Fibroblast of skin of right quadriceps (primary cell): ENCODE measurements around the gene WRAP73.
"Not testable (repeated sequence)": the region's sequence is repeated elsewhere in the genome, so short reads cannot be mapped to it uniquely, and the experiment has no call there.

ENCODE experiments used
- DNase-seq: peaks from one replicate; pipeline ENCODE4 v3.0.0-alpha.2; 2013

The WRAP73 gene

DNA sequence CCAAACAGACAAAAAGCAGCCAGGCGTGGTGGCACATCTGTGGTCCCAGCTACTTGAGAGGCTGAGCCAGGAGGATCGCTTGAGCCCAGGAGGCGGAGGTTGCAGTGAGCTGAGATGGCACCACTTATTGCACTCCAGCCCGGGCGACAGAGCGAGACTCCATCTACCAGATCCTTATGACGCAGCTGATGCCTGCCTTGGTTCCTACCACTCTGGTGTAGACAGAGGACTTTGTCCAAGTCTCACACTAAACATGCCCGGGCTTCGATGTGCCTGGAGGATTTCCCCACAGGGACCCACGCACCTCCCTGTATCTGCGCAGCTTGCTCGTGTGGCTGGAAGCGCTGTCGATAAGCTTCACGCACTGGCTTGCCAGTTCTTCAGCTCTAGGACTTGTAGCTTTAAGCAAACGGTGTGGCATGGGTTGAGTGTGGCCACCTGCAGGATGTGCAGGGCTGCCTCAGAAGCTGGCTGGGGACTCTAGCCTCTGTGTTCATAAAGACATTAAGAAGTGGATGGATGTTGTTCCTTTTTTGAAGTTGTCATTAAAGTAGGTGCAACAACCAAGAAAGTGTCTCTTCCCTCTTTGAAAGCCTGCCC, 20.2 kb downstream of the WRAP73 start:
- no peak for DNase-seq

DNA sequence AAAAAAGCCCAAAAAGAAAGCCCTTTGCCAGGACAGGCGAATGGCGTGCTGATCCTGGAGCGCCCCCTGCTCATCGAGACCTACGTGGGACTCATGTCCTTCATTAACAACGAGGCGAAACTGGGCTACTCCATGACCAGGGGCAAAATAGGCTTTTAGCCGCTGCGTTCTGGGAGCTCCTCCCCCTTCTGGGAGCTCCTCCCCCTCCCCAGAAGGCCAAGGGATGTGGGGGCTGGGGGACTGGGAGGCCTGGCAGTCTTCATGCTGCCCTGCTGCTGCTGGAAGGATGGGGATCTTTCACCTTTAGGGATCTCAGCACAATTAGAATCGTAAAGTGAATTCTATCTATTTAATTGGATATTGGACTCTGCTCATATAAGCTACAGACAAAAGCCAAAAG, 21.5 kb downstream of the WRAP73 start:
- DNase-seq: no peak

- no peak for DNase-seq
Measured at GRCh38 chr1:3627515-3628253, 22.2 kb downstream of the WRAP73 start.

DNA sequence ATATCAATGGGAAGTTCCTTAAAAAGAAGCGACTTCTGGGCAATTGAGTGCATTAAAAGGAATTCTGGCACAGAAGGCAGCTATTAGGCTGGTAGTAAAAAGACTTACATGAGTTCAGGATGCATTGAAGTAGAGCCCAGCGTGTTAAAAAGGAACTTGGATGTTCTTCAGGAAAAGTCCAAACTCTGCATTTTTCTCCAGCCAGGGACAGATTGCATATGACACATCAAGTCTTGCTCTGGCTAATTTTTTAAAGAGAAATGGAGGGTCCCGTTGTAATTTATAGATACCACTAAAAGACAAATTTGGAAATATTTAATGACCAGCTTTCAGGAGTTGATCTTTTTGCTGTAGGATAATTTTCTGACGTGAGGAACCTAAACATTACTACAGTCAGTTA, 23.9 kb downstream of the WRAP73 start:
- no peak for DNase-seq

DNA sequence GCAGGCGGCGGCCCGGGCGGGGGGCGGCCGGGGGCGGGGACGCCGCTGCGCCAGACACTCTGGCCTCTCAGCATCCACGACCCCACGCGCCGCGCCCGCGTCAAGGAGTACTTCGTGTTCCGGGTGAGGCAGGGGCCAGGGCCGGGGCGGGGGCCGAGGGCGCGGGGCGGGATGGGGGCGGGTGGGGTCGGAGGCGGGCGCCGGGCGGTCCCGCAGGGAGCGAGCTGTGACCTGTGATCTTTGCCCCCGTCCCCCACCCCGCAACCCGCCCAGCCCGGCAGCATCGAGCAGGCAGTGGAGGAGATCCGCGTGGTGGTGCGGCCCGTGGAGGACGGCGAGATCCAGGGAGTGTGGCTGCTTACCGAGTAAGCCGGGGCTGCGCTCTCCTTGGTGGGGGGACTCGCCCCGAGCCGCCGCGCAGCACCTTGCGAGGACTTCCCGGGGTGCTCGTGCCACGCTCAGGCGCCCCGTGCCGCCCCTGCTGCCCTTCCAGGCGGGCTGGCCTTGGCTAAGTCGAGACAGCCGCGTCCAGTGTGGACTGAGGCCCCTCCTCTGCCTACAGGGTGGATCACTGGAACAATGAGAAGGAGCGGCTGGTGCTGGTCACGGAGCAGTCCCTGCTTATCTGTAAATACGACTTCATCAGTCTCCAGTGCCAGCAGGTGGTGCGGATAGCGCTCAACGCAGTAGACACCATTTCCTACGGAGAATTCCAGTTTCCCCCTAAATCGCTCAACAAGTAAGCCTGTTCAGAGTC, 24.6 kb downstream of the WRAP73 start:
- DNase-seq: no peak

DNA sequence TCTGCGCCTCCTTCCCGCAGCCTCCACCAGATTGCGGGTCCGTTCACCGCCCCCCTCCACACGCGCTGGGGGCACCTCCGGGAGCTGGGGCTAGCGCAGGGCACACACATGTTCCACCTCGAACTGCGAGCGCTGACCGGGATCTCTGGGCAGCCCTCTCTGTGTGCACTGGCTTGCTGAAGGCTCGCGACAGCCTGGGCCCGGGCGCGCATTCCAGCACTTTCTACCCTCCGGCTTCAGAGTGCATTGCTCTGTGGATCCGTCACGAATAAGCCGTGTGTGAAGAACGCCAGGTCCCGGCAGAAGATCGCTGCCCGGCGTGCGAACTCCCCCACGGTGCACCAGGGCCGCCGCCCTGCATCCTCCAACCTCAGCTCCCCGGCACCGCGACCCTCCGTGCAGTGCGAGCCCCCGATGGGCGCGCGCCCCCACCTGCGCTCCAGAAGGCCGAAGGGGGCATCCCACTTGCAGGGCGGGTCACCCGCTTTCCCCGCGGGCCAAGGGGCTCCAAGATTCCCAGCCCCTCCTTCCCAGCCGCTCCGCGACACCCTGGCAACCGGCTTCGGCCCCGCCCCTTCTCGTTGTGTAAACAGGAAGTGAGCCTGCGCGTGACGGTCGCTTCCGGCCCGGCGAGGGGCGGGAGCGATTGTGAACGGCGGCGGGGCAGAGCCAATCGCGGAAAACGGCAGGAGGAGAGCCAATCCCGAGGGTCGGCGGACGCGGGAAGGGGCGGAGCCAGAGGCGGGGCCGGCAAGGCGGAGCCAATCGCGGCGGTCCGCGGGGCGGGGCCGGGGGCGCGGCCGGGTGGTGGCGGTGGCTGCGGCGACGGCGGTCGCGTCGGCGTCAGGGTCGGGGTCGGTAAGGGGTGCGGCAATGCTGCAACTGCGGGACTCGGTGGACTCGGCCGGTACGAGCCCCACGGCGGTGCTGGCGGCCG, 25.4 kb downstream of the WRAP73 start, which contains the start of gene TPRG1L:
Gene TPRG1L, plus strand, starts transcription at position 816 of the 937 bp plus-strand sequence. Its CDS starts 58 bp downstream, at position 874.
- DNase-seq: peak; percentile 94

GRCh38 chr1:3623441-3624199, 26.3 kb downstream of the WRAP73 start:
- DNase-seq: no peak

GRCh38 chr1:3622102-3622501, 27.8 kb downstream of the WRAP73 start:
- not testable (repeated sequence) for DNase-seq

GRCh38 chr1:3621151-3621671, 28.7 kb downstream of the WRAP73 start:
- DNase-seq: peak; percentile 33

- DNase-seq: no peak
Measured at GRCh38 chr1:3620708-3621107, 29.2 kb downstream of the WRAP73 start.

DNA sequence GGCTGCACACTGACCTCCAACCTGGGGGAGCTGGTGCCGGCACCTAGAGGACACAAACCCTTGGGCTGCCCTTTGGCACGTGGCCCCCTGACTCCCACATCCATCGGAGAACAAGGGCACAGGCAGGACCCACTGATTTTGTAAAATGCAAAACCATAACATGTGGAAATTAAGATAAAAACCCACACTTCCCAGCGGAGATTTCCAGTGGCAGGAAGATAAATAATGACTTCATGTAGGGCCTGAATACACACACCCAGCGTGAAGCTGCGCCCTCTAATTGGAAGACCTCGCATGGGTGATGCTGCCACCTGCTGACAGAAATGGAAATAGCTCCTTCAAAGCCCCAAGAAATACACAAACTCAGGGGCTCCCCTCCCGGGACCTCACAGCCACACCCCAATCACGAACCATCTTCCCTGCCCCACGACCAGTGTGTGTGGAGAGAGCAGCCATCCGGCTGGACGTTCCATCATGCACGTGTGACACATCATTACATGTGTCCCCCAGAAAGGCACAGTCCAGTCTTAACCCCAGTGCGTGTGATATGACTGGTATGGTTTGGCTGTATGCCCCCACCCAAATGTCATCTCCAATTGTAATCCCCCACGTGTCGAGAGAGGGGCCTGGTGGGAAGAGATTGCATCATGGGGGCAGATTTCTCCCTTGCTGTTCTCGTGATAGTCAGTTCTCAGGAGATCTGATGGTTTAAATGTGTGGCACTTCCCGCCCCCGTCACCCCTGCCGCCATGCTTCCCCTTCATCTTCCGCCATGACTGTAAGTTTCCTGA, 30.8 kb downstream of the WRAP73 start:
- peak; percentile 71 for DNase-seq

GRCh38 chr1:3618531-3618880, 31.4 kb downstream of the WRAP73 start:
- no peak for DNase-seq

GRCh38 chr1:3617806-3618345, 32.0 kb downstream of the WRAP73 start:
- no peak for DNase-seq

GRCh38 chr1:3616861-3617260, 33.0 kb downstream of the WRAP73 start:
- no peak for DNase-seq

DNA sequence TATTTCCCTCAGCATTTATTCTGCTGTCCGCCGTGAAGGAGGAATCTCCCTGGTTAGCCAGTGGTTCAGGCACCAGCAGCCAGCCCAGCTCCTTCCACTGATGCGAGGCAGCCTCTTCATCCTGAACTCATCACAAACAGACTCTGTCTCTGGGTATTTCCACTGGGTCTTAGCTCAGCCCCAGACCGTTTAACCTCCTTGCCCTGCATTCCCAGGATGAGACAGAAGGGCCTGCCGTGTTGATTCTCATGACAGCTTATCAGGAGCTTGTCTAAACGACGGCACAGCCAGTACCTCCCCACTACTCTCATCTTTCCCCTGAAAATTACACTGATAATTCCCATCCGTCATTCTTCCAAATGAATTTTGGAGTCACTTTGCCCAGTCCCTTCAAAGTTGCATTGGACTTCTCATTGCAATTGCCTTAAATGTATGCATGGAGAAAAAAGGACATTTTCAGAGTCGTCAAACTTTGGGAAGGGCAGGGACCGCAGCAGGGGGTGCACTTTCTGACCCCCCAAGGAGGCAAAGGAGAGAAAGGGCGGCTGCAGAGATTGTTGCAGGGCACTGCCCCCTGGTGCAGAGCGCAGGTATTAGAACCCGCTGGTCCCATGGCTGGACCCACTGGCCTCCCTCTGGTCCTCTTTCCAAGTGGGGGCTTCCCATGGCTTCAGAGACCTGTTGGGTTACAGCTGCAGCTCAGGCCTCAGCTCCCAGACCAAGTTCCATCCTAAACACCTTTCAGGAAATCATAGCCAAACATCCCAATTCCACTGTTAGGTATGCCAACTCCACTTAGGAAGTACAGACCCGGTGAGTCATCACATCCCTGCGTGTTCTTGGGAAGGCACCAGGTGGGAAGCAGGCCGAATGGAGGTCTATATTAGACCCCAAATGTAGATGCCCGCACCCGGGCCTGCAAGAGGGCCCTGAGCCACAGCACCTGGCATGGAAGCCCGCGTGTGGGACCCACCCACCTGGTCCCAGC, 34.9 kb downstream of the WRAP73 start:
- DNase-seq: no peak

DNA sequence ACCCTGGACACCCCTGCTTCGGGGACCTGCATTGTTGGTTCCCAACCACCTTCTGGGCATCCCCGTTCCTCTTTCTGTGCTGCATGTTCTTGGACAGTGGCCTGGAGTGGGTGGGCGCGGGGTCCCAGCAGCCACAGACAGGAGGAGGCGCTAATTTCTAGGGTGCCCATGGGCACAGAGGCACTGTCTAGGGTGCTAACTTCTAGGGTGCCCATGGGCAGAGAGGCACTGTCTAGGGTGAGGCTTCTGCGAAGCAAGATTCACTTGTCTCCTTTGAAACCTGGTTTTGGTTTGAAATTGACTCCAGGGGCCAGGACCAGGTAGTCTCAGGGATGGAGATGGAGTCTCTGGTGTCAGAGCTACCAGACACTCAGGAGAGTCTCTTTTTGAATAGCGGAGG, 37.8 kb downstream of the WRAP73 start:
- no peak for DNase-seq

DNA sequence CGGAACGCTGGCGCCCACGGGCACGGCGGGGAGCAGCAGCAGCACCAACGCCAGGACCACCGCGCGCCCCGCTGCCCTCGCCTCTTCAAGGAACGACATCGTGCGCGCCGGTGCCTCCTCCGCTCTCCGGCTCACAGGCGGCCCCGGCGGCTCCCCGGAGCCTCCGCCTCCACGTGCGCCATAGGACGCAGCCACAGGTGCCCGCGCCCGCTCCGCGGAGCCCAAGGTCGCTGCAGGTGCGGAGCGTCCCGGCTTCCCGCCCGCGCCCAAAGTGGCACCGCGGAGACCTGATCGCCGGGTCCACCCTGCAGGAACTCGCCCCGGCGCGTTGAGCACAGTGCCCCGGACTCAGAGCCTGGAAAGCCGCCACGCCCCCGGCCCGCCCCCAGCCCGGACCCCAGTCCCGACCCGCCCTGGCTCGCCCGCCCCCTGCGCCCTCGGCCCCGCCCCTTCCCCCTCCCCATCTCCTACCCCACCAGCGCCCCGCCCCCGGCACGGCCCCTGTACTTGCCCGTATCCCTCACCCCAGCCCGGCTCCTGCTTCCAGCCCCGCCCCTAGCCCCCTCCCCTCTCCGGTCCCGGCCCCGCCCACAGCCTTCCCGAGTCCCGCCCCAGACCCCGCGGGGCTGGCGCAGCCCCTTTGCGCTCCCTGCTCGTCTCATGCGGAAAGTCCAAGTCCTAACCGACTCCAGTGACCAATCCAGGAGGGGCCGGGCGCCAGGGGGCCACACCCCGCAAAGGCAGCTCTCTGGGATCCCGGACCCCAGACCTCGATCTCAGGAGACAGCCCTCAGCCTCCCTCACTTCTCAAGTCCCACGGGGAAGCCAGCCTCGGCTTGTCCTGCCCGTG, 38.5 kb downstream of the WRAP73 start, which contains the start of gene MEGF6:
Gene MEGF6, minus strand, starts transcription at position 339 of the 850 bp plus-strand sequence. Its CDS starts 240 bp downstream, at position 99.
- peak; percentile 39 for DNase-seq

DNA sequence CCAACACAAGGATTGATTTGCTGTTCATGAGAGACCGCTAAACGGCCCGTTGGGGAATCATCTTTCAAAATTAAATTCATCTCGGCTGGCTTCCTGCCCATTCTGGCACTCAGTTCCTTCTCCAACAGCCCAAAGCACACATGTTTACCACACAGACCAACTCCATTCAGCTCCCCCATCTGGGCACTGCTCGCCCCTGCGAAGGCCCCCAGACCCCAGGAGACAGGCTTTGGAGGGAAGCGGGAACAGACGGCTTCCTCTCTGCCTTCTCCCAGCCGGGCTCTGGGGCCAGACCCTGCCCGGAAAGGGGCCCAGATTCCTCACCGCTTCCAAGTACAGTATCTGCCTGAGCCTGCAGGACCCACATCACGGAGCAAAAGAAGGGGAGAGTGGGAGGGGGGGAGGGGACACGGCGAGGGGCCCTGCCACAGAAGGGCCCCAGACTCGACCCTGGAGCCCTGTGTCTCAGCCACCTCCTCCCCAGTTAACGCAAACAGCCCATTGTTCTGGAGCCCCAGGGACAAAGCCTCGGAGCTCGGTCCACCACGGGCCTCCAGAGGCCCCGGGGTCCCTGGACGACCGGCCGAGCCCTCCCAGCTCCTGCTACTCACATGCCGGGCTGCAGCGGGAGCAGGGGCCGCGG, 39.3 kb downstream of the WRAP73 start:
- peak; percentile 63 for DNase-seq
